Tibial nerve (tissue), 4 donors: ENCODE results near the gene SLC39A6. TPM values are rescaled to one million over a fixed set of nuclear protein-coding genes. Genes with fewer than 3 reads are reported as not detected.
"Not testable (repeated sequence)": the region's sequence is repeated elsewhere in the genome, so short reads cannot be mapped to it uniquely, and the experiment has no call there.

Source experiments
- DNase-seq, 2 donors: peaks; one replicate each; pipeline ENCODE4 v3.0.0-alpha.2; 2019; ENCODE audit warnings: low spot score in 2 of 2
- H3K27ac ChIP-seq, 4 donors: fragments of 200-600 bp; sonication (generic) in 3 of 4; one replicate each; pipeline ENCODE4 v1.5.1; 2017 to 2019; ENCODE audit warnings: mild to moderate bottlenecking in 1 of 4
- H3K27me3 ChIP-seq, 2 donors: fragments of 200-600 bp; sonication (generic) in 1 of 2; one replicate each; pipeline versions ENCODE4 v1.5.1 to v1.6.0; 2017 to 2019
- H3K36me3 ChIP-seq, 3 donors: fragments of 200-600 bp; sonication (generic); one replicate each; pipeline ENCODE4 v1.5.1; 2018 to 2019
- H3K4me1 ChIP-seq, 4 donors: fragments of 200-600 bp; sonication (generic) in 3 of 4; one replicate each; pipeline ENCODE4 v1.5.1; 2017 to 2019
- H3K4me3 ChIP-seq, 4 donors: fragments of 200-600 bp; sonication (generic) in 3 of 4; one replicate each; pipeline ENCODE4 v1.5.1; 2017 to 2019; ENCODE audit warnings: mild to moderate bottlenecking in 1 of 4, moderate library complexity in 1 of 4
- H3K9me3 ChIP-seq, 4 donors: fragments of 200-600 bp; sonication (generic) in 3 of 4; one replicate each; pipeline ENCODE4 v1.5.1; 2017 to 2019
- EP300 ChIP-seq, 2 donors: sonication (generic); formaldehyde crosslinking; IDR thresholded peaks; one replicate each; pipeline ENCODE4 v1.6.1; 2017; ENCODE audit warnings: antibody characterized with exemption in 2 of 2, mild to moderate bottlenecking in 1 of 2
- POLR2A ChIP-seq, 2 donors: fragments of 450-650 bp; IDR thresholded peaks; one replicate each; pipeline ENCODE4 v1.6.1; 2017; ENCODE audit warnings: antibody characterized with exemption in 2 of 2, mild to moderate bottlenecking in 2 of 2, moderate library complexity in 2 of 2
- WGBS, 2 donors: methylation state at CpG; one replicate each; pipeline ENCODE4 v1.1.5; 2018; 5-methylcytosine and 5-hydroxymethylcytosine counted together
- total RNA-seq, 4 donors: library from RNA; depleted of rRNA; stranded (reverse); fragments of >200 nt; gene quantifications; one replicate each; pipeline ENCODE4 v1.1.0, GENCODE V29; 2016
- TF ChIP-seq, protein P1 (sequence below), 5 experiments: fragments of 200-600 bp in 3 of 5; fragments of 450-650 bp in 2 of 5; sonication (generic) in 3 of 5; IDR thresholded peaks; one replicate each; pipeline ENCODE4 v1.5.1; 2016 to 2019; ENCODE audit warnings: antibody characterized with exemption in 5 of 5, mild to moderate bottlenecking in 3 of 5, moderate library complexity in 2 of 5

Gene SLC39A6
- total RNA-seq, 4 donors from 2014 or later, result 43.3 to 53.3 (median 44.0) TPM

DNA sequence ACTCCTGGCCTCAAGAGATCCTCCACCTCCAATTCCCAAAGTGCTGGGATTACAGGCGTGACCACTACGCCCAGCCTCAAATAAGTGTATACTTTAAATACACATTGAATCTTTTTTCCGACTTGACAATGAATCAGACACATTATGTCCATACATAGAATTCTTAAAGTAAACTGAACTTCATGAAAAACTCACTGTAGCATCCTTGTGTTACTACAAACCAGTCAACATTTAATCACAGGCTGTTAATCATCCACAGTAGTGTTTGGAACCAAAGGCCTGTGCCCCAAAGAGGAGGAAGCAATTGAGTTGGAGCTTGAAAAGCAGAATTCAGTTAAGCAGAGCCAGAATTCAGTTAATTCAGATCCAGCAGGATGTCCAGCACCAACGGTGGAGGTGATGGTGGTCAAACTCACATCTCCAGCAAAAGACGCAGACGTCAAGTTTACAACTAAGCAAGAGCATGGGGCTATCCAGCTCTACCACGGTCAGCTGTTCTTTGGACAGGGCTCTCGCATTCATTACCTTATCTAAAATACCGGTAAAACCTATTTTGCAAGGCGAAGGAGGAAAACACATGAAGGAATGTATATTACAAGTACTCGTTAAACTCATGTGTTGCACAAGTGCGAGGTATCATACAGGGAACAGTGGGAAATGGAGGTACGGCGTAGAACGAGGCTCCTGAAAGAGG lies 1.2 kb downstream of the SLC39A6 start:
- Histone ChIP-seq H3K4me3 (peak overlapping the region; percentile 84 to 98 (median 88)), H3K4me1 (peaks cover 0 to 52% (median 18%) of the 10 kb centered on the region in 4 donors), H3K9me3 (no peaks in the 10 kb centered on the region), H3K36me3 (peaks cover 0 to 17% (median 0%) of the 10 kb centered on the region in 3 donors), H3K27me3 (no peaks in the 10 kb centered on the region), H3K27ac (peak overlapping the region in 3 of 4 donors; percentile 94 to 100 (median 95))
- 24 to 28% methylated on average over 15 of the region's 15 CpGs for WGBS, 2 donors
- TF ChIP-seq, protein P1, sequence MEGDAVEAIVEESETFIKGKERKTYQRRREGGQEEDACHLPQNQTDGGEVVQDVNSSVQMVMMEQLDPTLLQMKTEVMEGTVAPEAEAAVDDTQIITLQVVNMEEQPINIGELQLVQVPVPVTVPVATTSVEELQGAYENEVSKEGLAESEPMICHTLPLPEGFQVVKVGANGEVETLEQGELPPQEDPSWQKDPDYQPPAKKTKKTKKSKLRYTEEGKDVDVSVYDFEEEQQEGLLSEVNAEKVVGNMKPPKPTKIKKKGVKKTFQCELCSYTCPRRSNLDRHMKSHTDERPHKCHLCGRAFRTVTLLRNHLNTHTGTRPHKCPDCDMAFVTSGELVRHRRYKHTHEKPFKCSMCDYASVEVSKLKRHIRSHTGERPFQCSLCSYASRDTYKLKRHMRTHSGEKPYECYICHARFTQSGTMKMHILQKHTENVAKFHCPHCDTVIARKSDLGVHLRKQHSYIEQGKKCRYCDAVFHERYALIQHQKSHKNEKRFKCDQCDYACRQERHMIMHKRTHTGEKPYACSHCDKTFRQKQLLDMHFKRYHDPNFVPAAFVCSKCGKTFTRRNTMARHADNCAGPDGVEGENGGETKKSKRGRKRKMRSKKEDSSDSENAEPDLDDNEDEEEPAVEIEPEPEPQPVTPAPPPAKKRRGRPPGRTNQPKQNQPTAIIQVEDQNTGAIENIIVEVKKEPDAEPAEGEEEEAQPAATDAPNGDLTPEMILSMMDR (IDR thresholded peaks at IDR 0.05), result no peak
- TF ChIP-seq EP300 (IDR thresholded peaks at IDR 0.05), result no peak
- no peak for TF ChIP-seq POLR2A (IDR thresholded peaks at IDR 0.05)
- no peak for DNase-seq

DNA sequence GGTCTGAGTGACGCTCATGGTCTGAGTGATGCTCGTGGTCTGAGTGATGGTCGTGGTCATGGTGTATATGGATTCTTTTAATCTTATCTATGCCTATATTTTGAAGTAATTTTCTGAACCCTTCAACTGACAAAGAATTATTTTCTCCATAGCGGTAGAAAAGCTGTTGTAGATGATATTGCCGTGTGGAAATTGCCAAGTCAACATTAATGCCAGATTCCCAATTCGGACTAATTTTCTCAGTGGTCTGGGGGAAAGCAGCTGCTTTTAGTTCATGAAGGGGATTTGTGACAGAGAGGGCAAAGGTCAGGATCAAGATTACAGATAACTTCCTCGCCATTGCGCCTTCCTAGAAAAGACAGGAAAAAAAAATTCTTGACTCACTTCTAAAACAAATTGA lies 2.5 kb downstream of the SLC39A6 start:
- Histone ChIP-seq H3K27me3 (no peaks in the 10 kb centered on the region), H3K4me1 (peaks cover 0 to 41% (median 18%) of the 10 kb centered on the region in 4 donors), H3K9me3 (no peaks in the 10 kb centered on the region), H3K27ac (no peak overlapping the region), H3K4me3 (no peak overlapping the region), H3K36me3 (peaks cover 0 to 30% (median 0%) of the 10 kb centered on the region in 3 donors)
- TF ChIP-seq POLR2A (IDR thresholded peaks at IDR 0.05) (no peak), EP300 (IDR thresholded peaks at IDR 0.05) (no peak)
- TF ChIP-seq, protein P1 (IDR thresholded peaks at IDR 0.05), result no peak
- no peak for DNase-seq
- WGBS, 2 donors, result 89 to 92% methylated on average over 8 of the region's 8 CpGs

DNA sequence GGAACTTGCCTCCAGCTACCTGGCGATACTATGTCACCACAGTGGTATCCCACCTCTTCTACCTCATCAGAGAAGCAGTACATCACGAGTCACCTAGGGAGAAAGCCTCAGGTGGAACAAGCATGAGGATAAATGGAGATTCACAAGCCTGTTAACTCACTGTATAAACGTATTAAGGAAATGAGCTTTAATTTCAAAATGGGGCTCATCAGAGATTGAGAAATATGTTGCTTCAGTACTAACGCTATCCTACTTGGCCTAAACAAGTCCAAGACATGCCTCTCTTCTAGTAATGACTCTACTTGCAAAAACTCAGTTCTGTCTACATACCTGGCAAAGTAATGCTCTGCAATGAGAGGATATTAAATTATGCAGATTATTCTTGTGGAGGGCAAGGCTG lies 4.3 kb downstream of the SLC39A6 start:
- Histone ChIP-seq H3K27me3 (no peaks in the 10 kb centered on the region), H3K4me3 (no peak overlapping the region), H3K36me3 (peaks cover 0 to 47% (median 0%) of the 10 kb centered on the region in 3 donors), H3K9me3 (no peaks in the 10 kb centered on the region), H3K4me1 (peaks cover 0 to 40% (median 7%) of the 10 kb centered on the region in 4 donors), H3K27ac (no peak overlapping the region)
- WGBS, 2 donors, result 92 to 93% methylated on average over 4 of the region's 4 CpGs
- DNase-seq, result no peak
- TF ChIP-seq, protein P1 (IDR thresholded peaks at IDR 0.05), result no peak
- TF ChIP-seq EP300 (IDR thresholded peaks at IDR 0.05) (no peak), POLR2A (IDR thresholded peaks at IDR 0.05) (no peak)

DNA sequence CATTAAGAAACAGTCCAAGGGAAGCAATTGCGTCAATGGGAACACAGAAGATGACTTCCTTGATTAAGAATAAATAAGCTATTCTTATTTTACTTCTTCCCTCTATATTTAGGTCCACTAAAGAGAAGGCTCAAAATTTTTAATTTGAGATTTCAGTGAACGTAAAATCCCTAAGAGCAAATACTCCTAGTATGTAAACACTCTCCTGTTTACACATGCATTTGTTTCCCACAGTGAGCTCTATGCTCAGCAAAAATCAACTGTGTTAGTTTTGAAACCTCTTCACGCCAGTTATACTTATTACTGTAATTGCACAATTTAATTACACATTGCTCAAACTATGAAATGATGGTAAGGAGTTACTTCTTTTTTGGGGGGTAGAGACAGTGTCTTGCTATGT lies 8.8 kb downstream of the SLC39A6 start:
- H3K36me3 ChIP-seq, result peaks cover 0 to 76% (median 0%) of the 10 kb centered on the region in 3 donors
- H3K4me1 ChIP-seq, result peaks cover 0 to 16% (median 0%) of the 10 kb centered on the region in 4 donors

DNA sequence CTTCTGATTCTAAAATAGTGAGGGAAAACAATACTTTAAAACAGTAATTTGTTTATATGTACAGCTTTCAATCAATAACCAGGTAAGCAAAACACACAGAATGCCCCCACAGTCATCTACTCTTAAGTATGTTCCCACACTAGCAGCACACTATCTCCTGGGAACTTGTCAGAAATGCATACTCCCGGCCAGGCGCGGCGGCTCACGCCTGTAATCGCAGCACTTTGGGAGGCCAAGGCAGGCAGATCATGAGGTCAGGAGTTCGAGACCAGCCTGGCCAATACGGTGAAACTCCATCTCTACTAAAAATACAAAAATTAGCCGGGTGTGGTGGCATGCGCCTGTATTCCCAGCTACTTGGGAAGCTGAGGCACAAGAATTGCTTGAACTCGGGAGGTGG lies 12.4 kb downstream of the SLC39A6 start:
- not testable (repeated sequence) for H3K4me3 ChIP-seq, H3K9me3 ChIP-seq, H3K27me3 ChIP-seq, H3K27ac ChIP-seq, DNase-seq
- H3K36me3 ChIP-seq, result peaks cover 0 to 80% (median 0%) of the 10 kb centered on the region in 3 donors
- 93 to 97% methylated on average over 11 of the region's 11 CpGs for WGBS, 2 donors
- H3K4me1 ChIP-seq, result peaks cover 0 to 14% (median 0%) of the 10 kb centered on the region in 4 donors

More for the DNA sequence above, 8.8 kb downstream of the SLC39A6 start:
- H3K27ac ChIP-seq, result peak overlapping the region in 1 of 4 donors; percentile 7
- TF ChIP-seq POLR2A (IDR thresholded peaks at IDR 0.05) (no peak), EP300 (IDR thresholded peaks at IDR 0.05) (no peak)
- TF ChIP-seq, protein P1 (IDR thresholded peaks at IDR 0.05), result no peak
- WGBS, 2 donors, result 89 to 94% methylated on average over 3 of the region's 3 CpGs
- no peak for DNase-seq
- H3K4me3 ChIP-seq, result no peak overlapping the region
- H3K27me3 ChIP-seq, result no peaks in the 10 kb centered on the region
- no peaks in the 10 kb centered on the region for H3K9me3 ChIP-seq
